Neural progenitor cell (in vitro differentiated cells): Measurements from ENCODE around the gene KLRF1. TPM values are rescaled to one million over a fixed set of nuclear protein-coding genes. Genes with fewer than 3 reads are reported as not detected.
"Not testable (repeated sequence)": the region's sequence is repeated elsewhere in the genome, so short reads cannot be mapped to it uniquely, and the experiment has no call there.

ENCODE experiments used
- DNase-seq: peaks from one replicate; pipeline ENCODE4 v3.0.0-alpha.2; 2016; ENCODE audit warnings: low spot score
- H2AFZ ChIP-seq: fragments of 200-600 bp; sonication (generic); replicated peaks from 2 replicates; pipeline ENCODE4 v1.6.1; 2016; ENCODE audit warnings: antibody characterized with exemption
- H3F3A ChIP-seq: fragments of 200-600 bp; sonication (generic); 2 replicates; pipeline ENCODE4 v1.6.1; 2016; ENCODE audit warnings: antibody characterized with exemption, low read depth
- H3K27ac ChIP-seq: fragments of 200-600 bp; sonication (generic); 2 replicates; pipeline ENCODE4 v1.5.1; 2016; ENCODE audit warnings: mild to moderate bottlenecking
- H3K27me3 ChIP-seq: fragments of 200-600 bp; sonication (generic); 2 replicates; pipeline ENCODE4 v1.6.1; 2016; ENCODE audit warnings: mild to moderate bottlenecking, moderate library complexity
- H3K36me3 ChIP-seq: fragments of 200-600 bp; sonication (generic); 2 replicates; pipeline ENCODE4 v1.5.1; 2016
- H3K4me1 ChIP-seq: fragments of 200-600 bp; sonication (generic); 2 replicates; pipeline ENCODE4 v1.6.1; 2016; ENCODE audit warnings: mixed run types
- H3K4me2 ChIP-seq: fragments of 200-600 bp; sonication (generic); 2 replicates; pipeline ENCODE4 v1.6.1; 2016
- H3K4me3 ChIP-seq: fragments of 200-600 bp; sonication (generic); 2 replicates; pipeline ENCODE4 v1.5.1; 2016
- H3K79me2 ChIP-seq: fragments of 200-600 bp; sonication (generic); 2 replicates; pipeline ENCODE4 v1.6.1; 2016; ENCODE audit warnings: low read depth
- H3K9ac ChIP-seq: fragments of 200-600 bp; sonication (generic); 2 replicates; pipeline ENCODE4 v1.6.1; 2016
- H3K9me3 ChIP-seq: fragments of 200-600 bp; sonication (generic); 2 replicates; pipeline ENCODE4 v1.5.1; 2016; ENCODE audit warnings: low read depth
- H4K20me1 ChIP-seq: fragments of 200-600 bp; sonication (generic); 2 replicates; pipeline ENCODE4 v1.6.1; 2016; ENCODE audit warnings: low read depth
- H3K27ac Mint-ChIP-seq: 3 replicates; pipeline ENCODE4 v1.8.0; 2021; ENCODE audit warnings: mixed read lengths
- H3K27me3 Mint-ChIP-seq: 2 replicates; pipeline ENCODE4 v1.8.0; 2022; ENCODE audit warnings: low read depth, mild to moderate bottlenecking, inconsistent platforms, moderate library complexity, mixed read lengths; ENCODE audit not compliant: insufficient read depth
- H3K36me3 Mint-ChIP-seq: 3 replicates; pipeline ENCODE4 v1.8.0; 2021; ENCODE audit warnings: mixed read lengths
- H3K4me1 Mint-ChIP-seq: 3 replicates; pipeline ENCODE4 v1.8.0; 2021; ENCODE audit warnings: mixed read lengths
- H3K4me3 Mint-ChIP-seq: 3 replicates; pipeline ENCODE4 v1.8.0; 2021; ENCODE audit warnings: mild to moderate bottlenecking, moderate library complexity, mixed read lengths
- H3K9me3 Mint-ChIP-seq: 3 replicates; pipeline ENCODE4 v1.8.0; 2020; ENCODE audit warnings: mixed read lengths
- CTCF ChIP-seq: fragments of 200-600 bp; sonication (generic); IDR thresholded peaks from 2 replicates; pipeline ENCODE4 v1.5.1; 2017; ENCODE audit warnings: antibody characterized with exemption, mild to moderate bottlenecking
- EZH2 ChIP-seq: fragments of 200-600 bp; sonication (generic); IDR thresholded peaks from 2 replicates; pipeline ENCODE4 v1.6.1; 2017; ENCODE audit warnings: antibody characterized with exemption, mild to moderate bottlenecking, moderate library complexity
- EZH2phosphoT487 ChIP-seq: fragments of 200-600 bp; sonication (generic); IDR thresholded peaks from 2 replicates; pipeline ENCODE4 v1.6.1; 2017; ENCODE audit warnings: antibody characterized with exemption
- total RNA-seq: library from RNA; depleted of rRNA; stranded (reverse); fragments of >200 nt; gene quantifications from 2 replicates; pipeline ENCODE4 v1.2.3, GENCODE V29; 2015; ENCODE audit warnings: low replicate concordance

The KLRF1 gene
- total RNA-seq, 1 donor from 2014 or later, result not detected

- TF ChIP-seq EZH2, result no peak
- TF ChIP-seq CTCF, result no peak
- no peak for TF ChIP-seq EZH2phosphoT487
- Histone ChIP-seq H3K27me3 (no peaks in the 10 kb centered on the region), H3F3A (peaks cover 8% of the 10 kb centered on the region), H3K27ac (no peak overlapping the region), H3K4me2 (peak overlapping the region; percentile 43), H3K4me3 (no peak overlapping the region), H3K9me3 (no peaks in the 10 kb centered on the region), H3K36me3 (no peaks in the 10 kb centered on the region), H3K4me1 (peaks cover 30% of the 10 kb centered on the region), H3K9ac (no peak overlapping the region), H4K20me1 (no peaks in the 10 kb centered on the region), H3K79me2 (no peaks in the 10 kb centered on the region), H2AFZ (no peak overlapping the region)
- Mint-ChIP-seq H3K4me1 (peaks cover 10% of the 10 kb centered on the region), H3K27me3 (peaks cover 3% of the 10 kb centered on the region), H3K9me3 (peaks cover 3% of the 10 kb centered on the region), H3K4me3 (no peak overlapping the region), H3K36me3 (no peaks in the 10 kb centered on the region), H3K27ac (no peak overlapping the region)
- no peak for DNase-seq
These were observed 43.1 kb downstream of the KLRF1 start for GRCh38 chr12:9870286-9870866.

GRCh38 chr12:9872162-9872561 is 44.9 kb downstream of the KLRF1 start:
- Mint-ChIP-seq H3K27ac (no peak overlapping the region), H3K4me1 (peaks cover 10% of the 10 kb centered on the region), H3K27me3 (peaks cover 4% of the 10 kb centered on the region), H3K4me3 (no peak overlapping the region), H3K9me3 (peaks cover 3% of the 10 kb centered on the region), H3K36me3 (no peaks in the 10 kb centered on the region)
- H3F3A ChIP-seq, result peaks cover 8% of the 10 kb centered on the region
- peaks cover 30% of the 10 kb centered on the region for H3K4me1 ChIP-seq
- H3K4me3 ChIP-seq, result no peak overlapping the region
- H3K36me3 ChIP-seq, result no peaks in the 10 kb centered on the region
- DNase-seq, result no peak
- no peaks in the 10 kb centered on the region for H3K9me3 ChIP-seq
- H3K27ac ChIP-seq, result no peak overlapping the region
- H3K9ac ChIP-seq, result no peak overlapping the region
- no peak overlapping the region for H2AFZ ChIP-seq
- no peaks in the 10 kb centered on the region for H3K79me2 ChIP-seq
- H3K27me3 ChIP-seq, result no peaks in the 10 kb centered on the region
- peak overlapping the region; percentile 51 for H3K4me2 ChIP-seq
- TF ChIP-seq EZH2phosphoT487 (no peak), EZH2 (no peak)
- no peaks in the 10 kb centered on the region for H4K20me1 ChIP-seq

GRCh38 chr12:9872742-9873141 is 45.5 kb downstream of the KLRF1 start:
- DNase-seq, result peak; percentile 63
- Mint-ChIP-seq H3K27ac (no peak overlapping the region), H3K36me3 (no peaks in the 10 kb centered on the region), H3K4me3 (no peak overlapping the region), H3K9me3 (peaks cover 3% of the 10 kb centered on the region), H3K27me3 (peaks cover 4% of the 10 kb centered on the region), H3K4me1 (peaks cover 10% of the 10 kb centered on the region)
- Histone ChIP-seq H3K4me3 (no peak overlapping the region), H2AFZ (no peak overlapping the region), H3K27me3 (no peaks in the 10 kb centered on the region), H3K4me1 (peaks cover 30% of the 10 kb centered on the region), H3K4me2 (peak overlapping the region; percentile 51), H3K9me3 (no peaks in the 10 kb centered on the region), H3K36me3 (no peaks in the 10 kb centered on the region), H3K79me2 (no peaks in the 10 kb centered on the region), H3K27ac (no peak overlapping the region), H3F3A (peaks cover 8% of the 10 kb centered on the region), H3K9ac (no peak overlapping the region), H4K20me1 (no peaks in the 10 kb centered on the region)
- TF ChIP-seq EZH2, result no peak
- no peak for TF ChIP-seq EZH2phosphoT487
- TF ChIP-seq CTCF, result no peak

GRCh38 chr12:9876120-9876519 is 48.8 kb downstream of the KLRF1 start:
- not testable (repeated sequence) for H3K79me2 ChIP-seq, H3K9ac ChIP-seq, H3K27ac Mint-ChIP-seq, H3K36me3 Mint-ChIP-seq, H3K27ac ChIP-seq, H4K20me1 ChIP-seq, H3K27me3 Mint-ChIP-seq, H3K4me2 ChIP-seq, DNase-seq, H3K27me3 ChIP-seq, H3K9me3 ChIP-seq, H3K36me3 ChIP-seq, H3F3A ChIP-seq, H3K9me3 Mint-ChIP-seq, H2AFZ ChIP-seq, H3K4me1 Mint-ChIP-seq, H3K4me3 Mint-ChIP-seq, H3K4me3 ChIP-seq
- peaks cover 11% of the 10 kb centered on the region for H3K4me1 ChIP-seq
